Peyer's patch (tissue), 4 donors: ENCODE results near the gene CORIN.

ENCODE experiments used
- CTCF ChIP-seq, 6 experiments: fragments of 450-650 bp in 4 of 6; fragments of 200-600 bp in 2 of 6; sonication (generic) in 1 of 6; IDR thresholded peaks; one replicate each; pipeline ENCODE4 v1.5.1; 2017 to 2019; ENCODE audit warnings: antibody characterized with exemption in 6 of 6, mild to moderate bottlenecking in 3 of 6, moderate library complexity in 1 of 6
- POLR2A ChIP-seq, 2 donors: fragments of 450-650 bp; IDR thresholded peaks; one replicate each; pipeline ENCODE4 v1.5.1; 2017; ENCODE audit warnings: antibody characterized with exemption in 2 of 2, mild to moderate bottlenecking in 2 of 2, moderate library complexity in 2 of 2

GRCh38 chr4:47801481-47802002, 36.3 kb downstream of the CORIN start:
- TF ChIP-seq CTCF (IDR thresholded peaks at IDR 0.05) (no peak), POLR2A (IDR thresholded peaks at IDR 0.05) (no peak)
